GM19035 (cell line): ENCODE data around the gene TMSB4X.
"Not testable (repeated sequence)": the region's sequence is repeated elsewhere in the genome, so short reads cannot be mapped to it uniquely, and the experiment has no call there.

Experiments used
- ATAC-seq: cut with Tn5 transposase; IDR thresholded peaks from one replicate; pipeline ENCODE4 v1.9.1; 2021; ENCODE audit not compliant: unreplicated experiment

TMSB4X gene

DNA sequence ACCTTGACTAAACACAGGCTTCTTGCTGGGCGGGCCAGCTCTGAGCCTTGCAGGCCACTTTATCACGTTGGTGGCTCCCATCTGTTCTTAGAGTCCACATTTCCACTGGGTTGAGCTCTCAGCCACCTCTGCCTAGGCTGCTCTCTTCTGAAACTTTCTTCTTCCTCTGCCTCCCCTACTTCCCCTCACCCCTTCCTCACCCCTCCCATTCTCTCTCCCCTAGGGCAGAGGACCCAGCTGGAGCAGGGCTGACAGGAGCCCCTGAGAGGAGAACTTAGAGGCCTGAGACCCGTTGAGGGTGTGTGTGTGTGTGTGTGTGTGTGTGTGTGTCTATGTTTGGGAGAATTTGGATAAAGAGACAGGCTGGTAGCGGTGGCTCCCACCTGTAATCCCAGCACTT is 19.9 kb upstream of the TMSB4X start:
- no peak for ATAC-seq

DNA sequence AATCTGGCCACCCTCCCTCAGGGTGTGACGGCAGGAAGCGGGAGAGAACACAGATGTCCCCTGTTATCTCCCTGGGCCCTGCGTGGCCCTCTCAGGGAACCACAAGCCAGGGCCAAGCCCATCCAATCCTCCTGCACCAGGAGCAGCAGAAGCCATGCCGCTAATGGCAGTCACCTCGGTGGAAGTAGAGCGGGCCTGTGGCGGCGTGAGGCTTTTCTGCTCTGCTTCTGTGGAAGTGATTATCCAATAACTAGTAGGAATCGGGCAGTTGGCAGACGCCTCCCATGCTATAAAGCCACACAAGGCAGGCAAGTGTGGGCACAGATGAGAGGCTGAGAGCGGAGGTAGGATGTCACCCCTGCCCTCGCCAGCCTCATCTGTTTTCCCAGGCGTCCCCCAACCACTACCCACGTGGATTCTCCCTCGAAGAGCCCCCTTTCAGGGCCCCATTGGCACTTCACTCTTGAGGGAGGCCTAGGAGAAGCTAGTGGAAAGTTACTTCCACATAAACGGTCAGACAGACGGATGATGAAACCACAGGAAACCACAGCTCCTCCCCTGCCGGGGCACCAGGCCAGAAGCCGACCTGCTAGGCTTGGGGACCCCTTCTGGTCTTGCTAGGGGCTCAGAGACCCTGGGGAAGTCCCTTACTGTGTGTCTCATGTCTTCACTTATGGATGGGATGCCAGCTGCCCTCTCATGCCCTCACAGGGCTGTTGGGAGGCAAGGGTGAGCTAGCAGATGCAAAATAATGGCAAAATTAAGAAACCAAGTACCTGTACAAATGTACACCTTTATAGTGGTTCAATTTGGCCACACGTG is 18.8 kb upstream of the TMSB4X start:
- peak; percentile 39 for ATAC-seq

DNA sequence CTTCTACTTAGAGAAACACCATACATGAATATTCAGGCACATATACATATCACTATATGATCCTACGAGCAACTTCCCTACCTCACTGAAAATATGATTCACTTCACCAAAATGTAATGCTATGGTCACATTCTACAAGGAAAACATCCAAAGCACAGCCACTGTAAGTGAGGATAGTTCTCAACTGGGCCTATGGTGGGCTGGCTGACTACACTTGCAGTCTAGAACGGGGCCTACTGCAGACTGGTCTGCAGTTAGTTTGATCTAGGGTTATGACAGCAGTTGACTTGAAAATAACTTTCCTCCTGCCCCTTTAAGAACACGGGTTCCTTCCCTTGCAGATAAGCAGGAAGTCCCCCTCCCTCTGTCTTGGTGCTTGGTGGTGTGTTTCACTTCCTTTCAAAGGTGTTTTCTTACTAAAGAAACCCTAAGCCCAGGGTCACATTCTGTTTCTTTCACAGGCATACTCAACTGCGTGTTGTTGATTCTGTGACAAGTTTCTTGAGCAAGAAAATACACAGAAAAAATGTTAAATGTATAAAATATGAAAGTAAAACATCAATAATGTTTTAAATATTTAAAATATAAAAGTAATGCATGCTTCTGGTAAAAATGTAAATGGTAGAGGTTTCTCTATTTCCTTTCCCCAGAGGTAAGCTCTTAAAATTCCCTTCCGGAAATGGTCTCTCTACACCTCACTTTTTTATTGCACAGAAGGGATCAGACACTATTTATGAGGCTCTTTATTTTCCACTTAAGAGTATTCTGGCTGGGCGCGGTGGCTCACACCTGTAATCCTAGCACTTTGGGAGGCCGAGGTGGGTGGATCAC is 18.0 kb upstream of the TMSB4X start:
- ATAC-seq: peak; percentile 74

DNA sequence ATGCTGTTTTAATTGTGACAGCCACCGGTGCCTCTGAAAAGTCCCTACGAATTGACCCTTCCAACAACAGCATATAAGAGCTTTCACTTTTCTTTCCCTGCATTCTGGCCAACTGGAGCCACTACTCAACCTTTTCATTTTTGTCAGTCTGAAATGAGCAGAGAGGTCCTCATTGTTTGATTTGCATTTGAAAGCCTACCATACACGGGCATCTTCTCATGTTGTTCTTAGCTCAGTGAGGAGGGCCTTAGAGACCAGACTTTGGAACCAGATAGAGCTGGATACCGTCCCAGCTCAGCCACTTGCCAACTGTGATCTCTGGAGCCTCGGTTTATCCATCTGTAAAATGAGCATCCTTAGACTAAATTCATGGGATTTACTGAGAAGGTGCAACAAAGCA is 16.9 kb upstream of the TMSB4X start:
- ATAC-seq: no peak

DNA sequence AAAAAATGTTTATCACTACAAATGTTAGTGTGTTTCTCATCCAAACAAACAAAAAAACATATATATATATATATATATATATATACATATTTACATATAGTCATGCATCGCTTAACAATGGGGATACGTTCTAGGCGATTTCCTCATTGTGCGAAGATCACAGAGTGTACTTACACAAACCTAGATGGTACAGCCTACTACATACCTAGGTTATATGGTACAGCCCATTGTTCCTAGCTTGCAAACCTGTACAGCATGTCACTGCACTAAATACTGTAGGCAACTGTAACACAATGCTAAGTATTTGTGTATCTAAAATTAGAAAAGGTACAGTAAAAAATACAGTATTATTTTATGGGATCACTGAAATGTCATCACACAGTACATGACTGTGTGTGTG is 16.4 kb upstream of the TMSB4X start:
- ATAC-seq: no peak

DNA sequence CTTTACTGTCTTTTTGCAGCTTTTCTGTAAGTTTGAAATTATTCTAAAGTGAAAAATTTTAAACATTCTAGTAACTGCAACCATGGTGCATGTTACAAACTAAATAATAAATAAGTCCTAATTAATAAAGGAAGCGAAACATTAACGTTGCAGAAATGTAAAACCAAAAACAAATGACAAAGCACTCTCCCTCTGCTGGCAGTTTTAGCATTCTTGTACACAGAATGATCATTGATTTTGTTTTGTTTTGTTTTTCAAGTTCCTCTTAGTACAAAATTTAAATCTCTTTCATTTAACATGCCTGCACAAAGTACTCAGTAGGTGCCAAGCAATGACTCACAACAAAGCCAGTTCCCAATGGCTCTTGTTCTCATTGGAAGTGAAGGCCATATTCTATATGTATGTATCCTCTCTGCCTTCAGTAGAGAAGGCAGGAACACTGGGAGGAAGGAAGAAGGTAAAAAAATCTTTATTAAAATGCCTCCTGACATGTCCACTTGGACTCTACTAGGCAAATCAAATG is 13.7 kb upstream of the TMSB4X start:
- ATAC-seq: no peak

DNA sequence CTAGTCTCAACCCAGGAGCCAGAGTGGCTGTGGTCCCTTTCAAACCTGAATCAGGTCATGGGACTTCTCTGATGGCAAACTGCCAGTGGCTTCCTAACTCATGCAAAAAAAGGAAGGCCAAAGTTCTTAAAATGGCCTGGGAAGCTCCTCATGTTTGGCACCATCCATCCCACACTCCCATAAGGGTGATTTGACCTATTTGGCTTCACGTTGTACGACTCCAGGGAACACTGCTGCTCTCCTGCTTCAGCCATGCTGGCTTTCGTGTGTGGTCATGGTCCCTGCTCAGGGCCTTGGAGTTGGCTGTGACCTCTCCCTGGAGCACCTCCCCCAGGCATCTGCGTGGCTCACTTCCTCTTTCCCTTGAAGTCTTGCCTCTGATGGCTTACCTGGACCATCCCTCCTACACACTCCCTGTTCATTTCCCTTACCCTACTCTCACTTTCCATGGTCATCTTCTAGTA is 12.8 kb upstream of the TMSB4X start:
- ATAC-seq: no peak

DNA sequence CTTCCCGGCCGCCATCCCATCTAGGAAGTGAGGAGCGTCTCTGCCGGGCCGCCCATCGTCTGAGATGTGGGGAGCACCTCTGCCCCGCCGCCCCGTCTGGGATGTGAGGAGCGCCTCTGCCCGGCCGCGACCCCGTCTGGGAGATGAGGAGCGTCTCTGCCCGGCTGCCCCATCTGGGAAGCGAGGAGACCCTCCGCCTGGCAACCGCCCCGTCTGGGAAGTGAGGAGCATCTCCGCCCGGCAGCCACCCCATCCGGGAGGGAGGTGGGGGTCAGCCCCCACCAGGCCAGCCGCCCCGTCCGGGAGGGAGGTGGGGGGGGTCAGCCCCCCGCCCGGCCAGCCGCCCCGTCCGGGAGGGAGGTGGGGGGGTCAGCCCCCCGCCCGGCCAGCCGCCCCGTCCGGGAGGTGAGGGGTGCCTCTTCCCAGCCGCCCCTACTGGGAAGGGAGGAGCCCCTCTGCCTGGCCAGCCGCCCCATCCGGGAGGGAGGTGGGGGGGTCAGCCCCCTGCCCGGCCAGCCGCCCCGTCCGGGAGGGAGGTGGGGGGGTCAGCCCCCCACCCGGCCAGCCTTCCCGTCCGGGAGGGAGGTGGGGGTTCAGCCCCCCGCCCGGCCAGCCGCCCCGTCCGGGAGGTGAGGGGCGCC is 11.6 kb upstream of the TMSB4X start:
- ATAC-seq: not testable (repeated sequence)

DNA sequence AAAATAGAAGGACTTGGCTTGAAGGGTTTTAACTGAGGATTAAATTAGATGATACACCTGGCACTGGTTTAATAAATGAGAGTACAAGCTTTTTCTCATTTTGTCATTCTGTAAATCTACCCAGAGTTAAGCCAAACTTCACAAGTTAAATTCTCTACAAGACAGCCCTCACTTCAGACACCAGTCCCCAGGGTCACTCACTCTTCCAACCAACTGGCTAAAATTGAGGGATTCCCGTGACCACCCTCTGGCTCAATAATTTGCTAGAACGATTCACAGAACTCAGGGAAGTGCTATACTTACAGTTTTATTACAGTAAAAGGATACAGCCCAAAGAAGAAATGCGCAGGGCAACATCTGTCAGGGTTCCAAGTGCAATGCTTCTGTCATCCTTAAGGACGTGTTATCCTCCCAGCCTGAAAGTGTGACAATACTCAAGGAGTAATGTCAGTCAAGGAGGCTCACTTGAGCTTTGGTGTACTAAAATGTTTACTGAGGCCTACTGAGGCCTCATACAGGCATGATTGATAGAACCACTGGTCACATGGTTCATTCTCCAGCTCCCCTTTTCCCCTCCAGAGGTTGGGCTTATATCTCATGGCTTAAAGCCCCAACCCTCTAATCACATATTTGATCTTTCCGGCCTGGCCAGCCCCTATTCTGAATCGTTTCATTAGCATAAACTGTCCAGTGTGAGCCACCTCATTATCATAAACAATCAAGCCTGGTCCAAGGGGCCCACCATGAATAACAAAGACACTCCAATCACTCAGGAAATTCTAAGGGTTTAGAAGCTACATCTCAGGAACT is 9.6 kb upstream of the TMSB4X start:
- ATAC-seq: no peak

DNA sequence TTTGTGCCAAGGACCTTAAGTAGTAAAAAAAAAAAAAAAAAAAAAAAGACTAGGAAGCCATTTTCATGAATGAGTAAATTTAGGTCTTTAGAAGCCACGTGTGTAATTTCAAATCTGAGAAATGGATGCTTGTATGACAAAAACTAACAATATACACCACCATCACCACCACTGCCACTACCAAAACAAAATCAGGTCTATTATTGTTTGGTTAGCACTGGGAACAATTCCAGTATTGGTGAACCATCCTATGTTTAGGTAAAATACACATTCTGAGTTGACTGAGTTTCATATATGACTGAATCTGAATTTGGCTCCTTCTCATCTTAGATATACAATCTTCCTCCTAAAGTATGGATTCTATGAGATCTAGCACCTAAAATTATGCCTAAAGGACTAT is 8.8 kb upstream of the TMSB4X start:
- ATAC-seq: no peak

DNA sequence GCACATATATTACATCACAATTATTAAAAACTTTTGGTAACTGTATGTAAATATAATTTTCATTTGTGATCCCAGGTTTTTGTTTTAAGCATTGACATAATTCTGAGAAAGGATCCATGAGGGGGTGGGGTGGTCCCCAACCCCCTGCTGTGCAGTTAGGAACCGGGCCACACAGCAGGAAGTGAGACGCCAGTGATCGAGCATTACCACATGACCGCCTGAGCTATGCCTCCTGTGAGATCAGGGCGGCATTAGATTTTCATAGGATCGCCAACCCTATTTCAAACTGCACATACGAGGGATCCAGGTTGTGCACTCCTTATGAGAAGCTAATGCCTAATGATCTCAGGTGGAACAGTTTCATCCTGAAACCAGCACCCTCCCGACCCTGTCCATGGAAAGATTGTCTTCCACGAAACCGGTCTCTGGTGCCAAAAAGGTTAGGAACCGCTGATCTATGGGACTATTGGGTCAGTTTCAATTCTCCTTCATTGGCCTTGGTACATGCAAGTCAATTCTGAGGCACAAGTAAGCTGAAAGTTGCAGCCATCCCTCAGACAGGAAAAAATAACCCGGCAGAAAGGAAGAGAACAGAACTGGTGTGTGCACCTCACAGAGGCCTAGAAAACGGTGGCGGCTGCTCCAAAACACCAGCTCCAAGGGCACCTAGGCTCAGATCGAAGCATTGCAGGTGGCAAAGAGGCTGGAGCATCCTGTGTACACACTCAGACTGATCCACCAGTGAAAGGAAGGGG is 7.0 kb upstream of the TMSB4X start:
- ATAC-seq: no peak

DNA sequence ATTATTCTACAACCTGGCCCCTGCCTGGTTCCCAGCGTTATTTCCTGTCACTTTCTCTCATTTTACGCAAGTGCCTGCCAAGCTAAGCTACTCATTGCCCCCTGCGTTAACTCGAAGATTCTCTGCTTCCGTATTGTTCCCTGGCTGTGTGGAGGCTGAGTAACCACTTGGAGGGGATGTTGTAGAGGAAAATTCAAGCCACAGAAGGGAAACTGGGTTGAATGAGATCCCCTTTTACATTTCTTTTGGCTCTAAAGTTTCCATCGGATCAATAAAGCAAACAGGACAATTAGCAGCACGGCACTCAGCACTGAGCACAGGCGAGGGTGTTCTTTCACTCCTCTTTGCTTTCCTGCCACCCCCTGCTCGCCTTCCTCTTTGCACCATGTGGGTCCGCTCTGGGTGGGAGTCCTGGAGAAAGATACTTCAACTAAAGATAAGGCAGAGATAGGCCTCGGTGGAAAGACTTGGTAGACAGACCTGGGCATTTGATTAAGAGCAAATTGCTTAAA is 4.2 kb upstream of the TMSB4X start:
- ATAC-seq: no peak

DNA sequence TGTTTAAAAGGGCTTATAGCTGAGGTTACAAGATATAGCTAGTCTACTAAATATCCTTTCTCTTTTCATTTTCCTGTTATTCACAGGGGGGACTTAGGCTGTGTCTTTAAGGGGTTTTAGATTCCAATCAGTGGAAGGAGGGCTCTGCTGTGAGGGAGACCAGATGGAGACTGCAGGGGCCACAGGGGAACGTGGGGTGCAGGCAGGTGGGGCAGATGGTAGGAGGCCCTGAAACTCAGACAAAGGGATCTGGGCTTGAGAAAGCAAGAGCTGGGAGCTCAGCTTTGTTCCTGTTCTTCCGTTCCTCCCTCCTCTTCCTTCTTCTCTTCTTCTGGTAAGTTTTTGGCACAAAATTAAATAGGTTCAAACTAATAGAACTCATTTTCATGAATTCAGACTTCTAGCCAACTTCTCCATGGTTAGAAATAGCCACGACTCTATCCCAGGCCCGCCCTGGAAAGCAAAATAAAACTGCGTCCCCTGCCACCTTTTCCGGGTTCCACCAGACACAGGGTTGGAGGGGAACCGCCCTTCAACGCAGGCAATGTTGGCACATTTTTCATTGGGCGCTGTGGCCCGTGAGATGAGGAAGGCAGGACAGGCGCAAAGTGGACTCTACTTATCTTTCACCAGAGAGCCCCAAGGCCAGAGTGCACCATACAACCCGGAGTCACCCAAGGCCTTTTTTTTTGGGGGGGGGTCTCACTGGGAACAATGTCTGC is 3.5 kb upstream of the TMSB4X start:
- no peak for ATAC-seq

DNA sequence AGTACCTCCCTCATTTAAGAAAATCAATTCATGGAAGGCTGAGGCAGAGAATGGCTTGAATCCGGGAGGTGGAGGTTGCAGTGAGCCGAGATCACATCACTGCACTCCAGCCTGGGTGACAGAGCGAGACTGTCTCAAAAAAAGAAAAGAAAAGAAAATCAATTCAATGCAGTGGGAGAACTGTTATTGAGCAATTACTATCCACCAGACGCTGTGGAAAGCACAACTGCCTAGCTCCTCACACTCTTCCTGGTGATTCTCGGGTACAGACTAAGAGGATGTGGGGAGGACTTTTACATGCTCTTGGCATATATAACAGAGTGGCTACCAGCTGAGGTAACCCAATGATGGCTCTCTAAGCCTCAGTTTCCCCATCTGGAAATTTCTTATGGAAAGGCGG is 2.7 kb upstream of the TMSB4X start:
- ATAC-seq: no peak

DNA sequence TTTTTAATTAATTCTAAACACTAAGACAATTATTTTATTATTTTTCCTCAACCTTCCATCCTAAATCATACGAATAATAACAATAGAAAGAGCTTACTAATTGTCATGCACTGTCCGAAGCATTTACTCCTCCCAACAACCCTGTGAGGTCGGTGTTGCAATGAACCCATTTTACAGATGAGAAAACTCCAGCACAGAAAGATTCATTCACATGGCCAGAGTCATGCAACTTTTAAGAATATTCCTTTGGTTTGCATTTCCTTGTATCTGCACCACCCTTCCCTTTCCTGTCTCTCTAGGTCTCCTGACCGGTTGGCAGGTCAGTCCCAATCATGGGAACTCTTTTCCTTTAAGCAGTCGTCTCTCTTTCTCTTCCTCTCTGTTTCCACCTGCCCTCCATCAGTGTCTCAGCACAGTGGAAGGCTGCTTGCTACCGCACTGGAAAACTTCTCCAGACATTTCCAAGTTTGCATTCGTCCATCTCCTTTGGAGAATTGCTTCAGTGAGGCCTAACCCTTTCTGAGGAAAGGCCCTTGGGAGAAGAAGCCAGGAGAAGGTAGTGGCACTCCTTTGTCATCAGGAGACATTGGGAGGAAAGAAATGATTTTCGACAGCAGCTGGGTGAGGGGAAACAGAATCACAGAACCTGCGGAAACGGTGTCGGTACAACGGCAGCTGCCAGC is 1.9 kb upstream of the TMSB4X start:
- no peak for ATAC-seq

DNA sequence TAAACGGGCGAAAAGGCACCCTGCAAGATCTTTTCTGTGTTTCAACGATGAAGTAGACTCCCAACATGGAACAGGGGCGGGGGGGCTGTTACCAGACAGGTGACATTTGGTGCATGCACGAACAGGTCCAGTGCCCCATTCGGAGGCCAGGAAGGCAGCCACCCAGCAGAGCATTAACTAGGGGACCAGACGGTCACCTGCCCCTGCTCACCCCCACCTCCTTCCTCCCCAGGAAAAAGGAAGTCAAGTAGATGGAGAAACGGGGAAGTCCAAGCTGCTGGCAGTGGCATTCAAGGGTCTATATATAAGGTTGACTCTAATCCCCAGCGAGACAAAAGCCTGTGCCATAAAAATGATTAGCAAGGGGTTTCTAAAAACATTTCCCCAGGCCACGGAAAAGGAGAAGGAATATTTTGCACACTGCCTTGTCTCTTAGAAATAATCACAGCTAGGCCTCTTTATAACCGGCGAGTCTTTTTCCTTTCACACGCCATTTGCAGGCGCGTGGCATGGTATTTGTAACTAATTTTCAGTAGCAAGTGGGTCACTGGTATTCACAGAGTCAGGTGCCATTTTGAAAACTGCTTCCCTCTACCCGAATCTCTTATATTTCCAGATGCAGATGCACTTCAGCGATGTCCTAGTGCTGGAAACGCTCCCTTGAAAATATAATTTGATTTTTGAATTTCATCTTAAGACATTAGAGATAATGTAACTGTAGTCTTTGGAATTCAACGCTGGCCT is 1.2 kb upstream of the TMSB4X start:
- ATAC-seq: no peak

DNA sequence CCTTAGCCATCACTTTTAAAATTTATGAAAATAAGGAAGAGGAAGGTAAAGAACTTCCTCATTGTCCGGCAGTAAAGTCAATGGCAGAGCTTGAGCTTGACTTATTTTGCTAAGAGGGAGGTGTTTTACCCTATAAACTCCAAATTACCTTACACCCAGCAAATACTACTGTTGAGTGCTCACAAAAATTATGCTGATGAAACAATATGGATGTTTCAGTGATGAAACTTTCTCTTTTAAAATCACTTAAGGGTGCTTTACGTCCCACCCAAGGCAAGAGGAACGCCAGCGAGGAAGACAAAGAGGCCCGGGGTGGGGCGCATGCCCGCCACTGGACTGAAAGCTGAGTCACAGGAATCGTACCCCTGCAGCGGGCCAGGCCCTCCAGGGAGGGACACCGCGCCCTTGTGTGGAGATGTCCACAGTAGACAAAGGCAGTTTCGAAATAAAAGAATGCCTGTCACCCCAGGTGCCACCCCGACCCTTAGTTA is 560 bp upstream of the TMSB4X start:
- no peak for ATAC-seq

DNA sequence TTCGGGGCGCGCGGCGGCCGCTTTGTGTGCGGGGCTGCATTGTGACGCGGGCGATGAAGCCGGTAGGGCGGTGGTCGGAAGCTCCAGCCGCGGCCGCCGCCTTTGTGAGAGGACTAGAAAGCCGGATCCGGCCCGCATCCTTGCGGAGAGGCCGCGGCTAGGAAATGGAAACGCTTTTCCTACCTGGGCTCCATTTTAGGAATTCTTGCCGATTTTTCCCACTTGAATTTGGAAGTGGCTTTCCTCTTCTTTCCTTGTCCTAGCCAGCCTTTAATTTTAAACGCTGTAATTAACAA is 708 bp downstream of the TMSB4X start:
- no peak for ATAC-seq
